Measurements from ENCODE around the gene LKAAEAR1. TPM values are rescaled to one million over a fixed set of nuclear protein-coding genes. Genes with fewer than 3 reads are reported as not detected.

Gene LKAAEAR1
- total and polyA plus RNA-seq, 2 of the 13 experiments (the other 11 are each of a cell fraction or from before 2014, with no cell fraction given) = not detected

GRCh38 chr20:64079273-64080012 lies 4.8 kb downstream of the LKAAEAR1 start, which contains the start of gene RGS19 (continued):
- no peak for TF ChIP-seq ZNF784 (CRISPR knock-in tag; IDR thresholded peaks at IDR 0.05; ENCODE audit: borderline replicate concordance)
- TF ChIP-seq ZFP36L2 (CRISPR knock-in tag; IDR thresholded peaks at IDR 0.05) = no peak
- no peak for TF ChIP-seq NFIC (IDR thresholded peaks at IDR 0.05; ENCODE audit: low read length)
- TF ChIP-seq, protein P1, sequence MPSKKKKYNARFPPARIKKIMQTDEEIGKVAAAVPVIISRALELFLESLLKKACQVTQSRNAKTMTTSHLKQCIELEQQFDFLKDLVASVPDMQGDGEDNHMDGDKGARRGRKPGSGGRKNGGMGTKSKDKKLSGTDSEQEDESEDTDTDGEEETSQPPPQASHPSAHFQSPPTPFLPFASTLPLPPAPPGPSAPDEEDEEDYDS (CRISPR knock-in tag; IDR thresholded peaks at IDR 0.05) = no peak
- TF ChIP-seq, protein P2, sequence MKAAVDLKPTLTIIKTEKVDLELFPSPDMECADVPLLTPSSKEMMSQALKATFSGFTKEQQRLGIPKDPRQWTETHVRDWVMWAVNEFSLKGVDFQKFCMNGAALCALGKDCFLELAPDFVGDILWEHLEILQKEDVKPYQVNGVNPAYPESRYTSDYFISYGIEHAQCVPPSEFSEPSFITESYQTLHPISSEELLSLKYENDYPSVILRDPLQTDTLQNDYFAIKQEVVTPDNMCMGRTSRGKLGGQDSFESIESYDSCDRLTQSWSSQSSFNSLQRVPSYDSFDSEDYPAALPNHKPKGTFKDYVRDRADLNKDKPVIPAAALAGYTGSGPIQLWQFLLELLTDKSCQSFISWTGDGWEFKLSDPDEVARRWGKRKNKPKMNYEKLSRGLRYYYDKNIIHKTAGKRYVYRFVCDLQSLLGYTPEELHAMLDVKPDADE (CRISPR knock-in tag; IDR thresholded peaks at IDR 0.05) = no peak
- TF ChIP-seq ZSCAN29 (CRISPR knock-in tag; conservative IDR thresholded peaks at IDR 0.05) = no peak
- TF ChIP-seq, protein P3, sequence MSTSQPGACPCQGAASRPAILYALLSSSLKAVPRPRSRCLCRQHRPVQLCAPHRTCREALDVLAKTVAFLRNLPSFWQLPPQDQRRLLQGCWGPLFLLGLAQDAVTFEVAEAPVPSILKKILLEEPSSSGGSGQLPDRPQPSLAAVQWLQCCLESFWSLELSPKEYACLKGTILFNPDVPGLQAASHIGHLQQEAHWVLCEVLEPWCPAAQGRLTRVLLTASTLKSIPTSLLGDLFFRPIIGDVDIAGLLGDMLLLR (CRISPR knock-in tag; IDR thresholded peaks at IDR 0.05) = no peak
- no peak for TF ChIP-seq ZNF747 (CRISPR knock-in tag; IDR thresholded peaks at IDR 0.05; ENCODE audit: borderline replicate concordance)
- TF ChIP-seq BRF2 (CRISPR knock-in tag; IDR thresholded peaks at IDR 0.05) = no peak
- TF ChIP-seq SRY (CRISPR knock-in tag; IDR thresholded peaks at IDR 0.05) = peak; percentile 25; the same call in 1 of the 2 replicates
- no peak for TF ChIP-seq ZNF746 (CRISPR knock-in tag; IDR thresholded peaks at IDR 0.05)
- no peak for TF ChIP-seq CHCHD3 (CRISPR knock-in tag; IDR thresholded peaks at IDR 0.05)
- TF ChIP-seq HBP1 (CRISPR knock-in tag; IDR thresholded peaks at IDR 0.05; ENCODE audit: low read depth) = no peak
- TF ChIP-seq TEF (CRISPR knock-in tag; IDR thresholded peaks at IDR 0.05) = no peak
- no peak for TF ChIP-seq ZNF460 (CRISPR knock-in tag; IDR thresholded peaks at IDR 0.05; ENCODE audit: borderline replicate concordance)
- no peak for TF ChIP-seq NR2F6 (IDR thresholded peaks at IDR 0.05)
- no peak for TF ChIP-seq NR2F6 (CRISPR knock-in tag; IDR thresholded peaks at IDR 0.05)
- TF ChIP-seq, protein P4, sequence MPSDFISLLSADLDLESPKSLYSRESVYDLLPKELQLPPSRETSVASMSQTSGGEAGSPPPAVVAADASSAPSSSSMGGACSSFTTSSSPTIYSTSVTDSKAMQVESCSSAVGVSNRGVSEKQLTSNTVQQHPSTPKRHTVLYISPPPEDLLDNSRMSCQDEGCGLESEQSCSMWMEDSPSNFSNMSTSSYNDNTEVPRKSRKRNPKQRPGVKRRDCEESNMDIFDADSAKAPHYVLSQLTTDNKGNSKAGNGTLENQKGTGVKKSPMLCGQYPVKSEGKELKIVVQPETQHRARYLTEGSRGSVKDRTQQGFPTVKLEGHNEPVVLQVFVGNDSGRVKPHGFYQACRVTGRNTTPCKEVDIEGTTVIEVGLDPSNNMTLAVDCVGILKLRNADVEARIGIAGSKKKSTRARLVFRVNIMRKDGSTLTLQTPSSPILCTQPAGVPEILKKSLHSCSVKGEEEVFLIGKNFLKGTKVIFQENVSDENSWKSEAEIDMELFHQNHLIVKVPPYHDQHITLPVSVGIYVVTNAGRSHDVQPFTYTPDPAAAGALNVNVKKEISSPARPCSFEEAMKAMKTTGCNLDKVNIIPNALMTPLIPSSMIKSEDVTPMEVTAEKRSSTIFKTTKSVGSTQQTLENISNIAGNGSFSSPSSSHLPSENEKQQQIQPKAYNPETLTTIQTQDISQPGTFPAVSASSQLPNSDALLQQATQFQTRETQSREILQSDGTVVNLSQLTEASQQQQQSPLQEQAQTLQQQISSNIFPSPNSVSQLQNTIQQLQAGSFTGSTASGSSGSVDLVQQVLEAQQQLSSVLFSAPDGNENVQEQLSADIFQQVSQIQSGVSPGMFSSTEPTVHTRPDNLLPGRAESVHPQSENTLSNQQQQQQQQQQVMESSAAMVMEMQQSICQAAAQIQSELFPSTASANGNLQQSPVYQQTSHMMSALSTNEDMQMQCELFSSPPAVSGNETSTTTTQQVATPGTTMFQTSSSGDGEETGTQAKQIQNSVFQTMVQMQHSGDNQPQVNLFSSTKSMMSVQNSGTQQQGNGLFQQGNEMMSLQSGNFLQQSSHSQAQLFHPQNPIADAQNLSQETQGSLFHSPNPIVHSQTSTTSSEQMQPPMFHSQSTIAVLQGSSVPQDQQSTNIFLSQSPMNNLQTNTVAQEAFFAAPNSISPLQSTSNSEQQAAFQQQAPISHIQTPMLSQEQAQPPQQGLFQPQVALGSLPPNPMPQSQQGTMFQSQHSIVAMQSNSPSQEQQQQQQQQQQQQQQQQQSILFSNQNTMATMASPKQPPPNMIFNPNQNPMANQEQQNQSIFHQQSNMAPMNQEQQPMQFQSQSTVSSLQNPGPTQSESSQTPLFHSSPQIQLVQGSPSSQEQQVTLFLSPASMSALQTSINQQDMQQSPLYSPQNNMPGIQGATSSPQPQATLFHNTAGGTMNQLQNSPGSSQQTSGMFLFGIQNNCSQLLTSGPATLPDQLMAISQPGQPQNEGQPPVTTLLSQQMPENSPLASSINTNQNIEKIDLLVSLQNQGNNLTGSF (CRISPR knock-in tag; IDR thresholded peaks at IDR 0.05) = no peak

Measured in HepG2 (cell line).